Right lobe of liver (tissue), 4 donors: Measurements from ENCODE around the gene LRG1.

ENCODE experiments used
- CTCF ChIP-seq, 4 donors: fragments of 200-600 bp in 3 of 4; fragments of 450-650 bp in 1 of 4; IDR thresholded peaks; one replicate each; pipeline versions ENCODE4 v1.5.1 to v1.8.0; 2016 to 2022; ENCODE audit warnings: antibody characterized with exemption in 4 of 4, mild to moderate bottlenecking in 2 of 4
- POLR2A ChIP-seq: fragments of 450-650 bp; IDR thresholded peaks from one replicate; pipeline ENCODE4 v1.6.1; 2017; ENCODE audit warnings: antibody characterized with exemption, mild to moderate bottlenecking
- donor health status: DM: no; HTN: no; CAD: no.
- donor health status: DM: no; HTN: no; CAD: no.
- donor health status: DM: no; HTN: yes; CAD: no.

DNA sequence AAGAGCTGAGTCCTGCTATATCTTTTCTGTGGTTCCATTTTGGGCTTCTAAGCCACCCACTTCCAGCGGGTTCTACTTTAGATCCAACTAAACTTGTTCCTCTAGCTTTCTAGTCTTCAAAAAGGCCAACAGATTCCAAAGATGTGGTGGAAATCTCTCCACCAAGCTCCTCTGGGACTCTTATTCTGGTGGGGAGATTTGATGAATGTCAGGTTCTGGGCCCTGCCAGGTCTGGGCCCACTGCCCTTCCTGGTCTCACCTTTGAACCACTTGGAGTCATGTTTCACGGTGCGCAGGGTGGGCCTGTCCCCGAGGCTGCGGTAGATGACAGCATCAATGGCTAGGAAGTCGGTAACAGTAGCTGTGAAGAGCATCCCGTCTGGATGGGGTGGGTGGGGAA is 14.9 kb upstream of the LRG1 start:
- TF ChIP-seq CTCF (IDR thresholded peaks at IDR 0.05) (no peak), POLR2A (no peak)
